Measurements from ENCODE around the gene OGT.

The OGT gene

GRCh38 chrX:71604141-71604540, 71.2 kb downstream of the OGT start:
- TF ChIP-seq, protein P1, sequence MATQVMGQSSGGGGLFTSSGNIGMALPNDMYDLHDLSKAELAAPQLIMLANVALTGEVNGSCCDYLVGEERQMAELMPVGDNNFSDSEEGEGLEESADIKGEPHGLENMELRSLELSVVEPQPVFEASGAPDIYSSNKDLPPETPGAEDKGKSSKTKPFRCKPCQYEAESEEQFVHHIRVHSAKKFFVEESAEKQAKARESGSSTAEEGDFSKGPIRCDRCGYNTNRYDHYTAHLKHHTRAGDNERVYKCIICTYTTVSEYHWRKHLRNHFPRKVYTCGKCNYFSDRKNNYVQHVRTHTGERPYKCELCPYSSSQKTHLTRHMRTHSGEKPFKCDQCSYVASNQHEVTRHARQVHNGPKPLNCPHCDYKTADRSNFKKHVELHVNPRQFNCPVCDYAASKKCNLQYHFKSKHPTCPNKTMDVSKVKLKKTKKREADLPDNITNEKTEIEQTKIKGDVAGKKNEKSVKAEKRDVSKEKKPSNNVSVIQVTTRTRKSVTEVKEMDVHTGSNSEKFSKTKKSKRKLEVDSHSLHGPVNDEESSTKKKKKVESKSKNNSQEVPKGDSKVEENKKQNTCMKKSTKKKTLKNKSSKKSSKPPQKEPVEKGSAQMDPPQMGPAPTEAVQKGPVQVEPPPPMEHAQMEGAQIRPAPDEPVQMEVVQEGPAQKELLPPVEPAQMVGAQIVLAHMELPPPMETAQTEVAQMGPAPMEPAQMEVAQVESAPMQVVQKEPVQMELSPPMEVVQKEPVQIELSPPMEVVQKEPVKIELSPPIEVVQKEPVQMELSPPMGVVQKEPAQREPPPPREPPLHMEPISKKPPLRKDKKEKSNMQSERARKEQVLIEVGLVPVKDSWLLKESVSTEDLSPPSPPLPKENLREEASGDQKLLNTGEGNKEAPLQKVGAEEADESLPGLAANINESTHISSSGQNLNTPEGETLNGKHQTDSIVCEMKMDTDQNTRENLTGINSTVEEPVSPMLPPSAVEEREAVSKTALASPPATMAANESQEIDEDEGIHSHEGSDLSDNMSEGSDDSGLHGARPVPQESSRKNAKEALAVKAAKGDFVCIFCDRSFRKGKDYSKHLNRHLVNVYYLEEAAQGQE (IDR thresholded peaks at IDR 0.05; ENCODE audit: insufficient replicate concordance, low read depth) = no peak
- no peak for TF ChIP-seq SPI1 (IDR thresholded peaks at IDR 0.05; ENCODE audit: borderline replicate concordance, low read depth)
- no peak for TF ChIP-seq POLR2AphosphoS5 (IDR thresholded peaks at IDR 0.05; ENCODE audit: low read depth)
- no peak for TF ChIP-seq GABPA (IDR thresholded peaks at IDR 0.05; ENCODE audit: low read depth)
- no peak for TF ChIP-seq CTCF (IDR thresholded peaks at IDR 0.05; ENCODE audit: insufficient read depth, low read length)
- Histone ChIP-seq H3K27me3 (ENCODE audit: insufficient read depth, poor library complexity, severe bottlenecking) (no peaks in the 10 kb centered on the region), H3K27ac (replicated peaks) (no peak overlapping the region), H3K4me3 (replicated peaks; ENCODE audit: insufficient read depth, low read length) (no peak overlapping the region)
- DNase-seq (ENCODE audit: low read depth in 1 of 2, low spot score in 1 of 2) = no peak

DNA sequence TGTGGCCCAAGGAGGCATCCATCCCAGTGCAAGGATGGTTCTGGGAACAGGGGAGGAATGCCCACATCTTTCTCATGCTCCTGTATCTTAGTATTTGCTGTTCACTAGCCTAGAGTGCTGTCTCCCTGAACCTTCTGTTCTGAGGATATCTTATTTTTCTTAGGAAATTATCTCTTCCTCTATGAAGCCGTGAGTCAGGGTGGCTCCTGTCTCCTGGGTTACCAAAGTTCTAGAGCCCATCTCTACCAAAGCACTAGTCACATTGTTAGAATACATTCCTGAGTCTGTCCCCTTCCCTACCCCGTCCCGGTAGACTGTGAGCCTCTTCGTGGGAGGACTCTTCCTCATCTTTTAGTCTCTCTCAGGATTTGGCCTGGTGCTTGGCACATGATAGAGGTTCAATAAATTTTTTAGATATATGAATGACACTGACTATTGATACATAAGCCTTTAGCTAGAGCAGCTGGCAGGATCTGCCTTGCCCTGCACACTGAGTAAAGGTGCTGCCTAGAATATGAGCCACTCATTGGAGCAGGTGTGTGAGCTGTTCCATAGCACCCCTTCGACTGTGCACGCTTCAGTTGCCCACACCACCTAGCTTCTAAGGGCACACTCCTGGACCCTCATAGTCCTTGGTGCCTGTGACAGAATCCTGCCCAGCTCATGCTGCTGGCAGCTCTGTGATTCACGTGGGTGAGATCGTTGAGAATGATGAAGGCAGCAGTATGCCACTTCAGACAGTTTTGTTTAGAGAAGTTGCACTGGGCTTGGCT, 72.1 kb downstream of the OGT start:
- no peaks in the 10 kb centered on the region for H3K27me3 ChIP-seq (ENCODE audit: insufficient read depth, poor library complexity, severe bottlenecking)
- TF ChIP-seq SPI1 (IDR thresholded peaks at IDR 0.05; ENCODE audit: borderline replicate concordance, low read depth) (no peak), GABPA (IDR thresholded peaks at IDR 0.05; ENCODE audit: low read depth) (no peak)
- no peak overlapping the region for H3K27ac ChIP-seq (replicated peaks)
- DNase-seq (ENCODE audit: low read depth in 1 of 2, low spot score in 1 of 2) = no peak
- H3K4me3 ChIP-seq (replicated peaks; ENCODE audit: insufficient read depth, low read length) = no peak overlapping the region

DNA sequence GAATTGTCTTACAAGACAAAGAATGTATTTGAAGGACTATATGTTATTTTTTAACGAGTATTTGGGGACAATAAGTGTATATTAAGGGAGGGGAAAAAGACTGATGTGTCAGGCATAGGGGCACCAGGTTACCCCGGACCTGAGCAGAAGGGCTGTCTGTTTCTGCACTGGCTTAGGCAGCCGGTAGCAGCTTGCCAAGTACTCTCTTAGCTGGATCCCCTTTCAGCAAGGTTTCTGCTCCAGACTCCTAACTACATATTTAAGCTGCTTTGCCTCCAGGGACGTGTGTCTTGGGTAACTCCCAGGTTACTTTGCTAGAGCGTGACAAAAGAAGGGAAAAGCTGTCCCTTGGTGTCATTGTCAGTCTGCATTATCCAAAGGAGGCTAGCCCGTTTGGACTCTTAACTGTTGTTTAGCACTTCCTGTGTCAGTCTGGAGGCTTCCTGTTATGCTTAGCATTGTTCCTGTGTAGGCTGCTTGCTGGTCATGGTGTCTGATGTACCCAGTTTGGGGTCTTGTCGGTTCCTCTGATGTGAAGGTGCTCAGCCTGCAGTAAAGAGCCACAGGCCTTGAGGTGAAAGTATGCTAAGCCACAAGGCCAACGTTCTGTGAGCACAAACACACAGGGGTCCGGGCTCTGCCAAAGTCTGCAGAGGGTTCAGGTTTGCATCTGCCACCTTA, 73.8 kb downstream of the OGT start:
- TF ChIP-seq POLR2AphosphoS5 (IDR thresholded peaks at IDR 0.05; ENCODE audit: low read depth) (no peak), GABPA (IDR thresholded peaks at IDR 0.05; ENCODE audit: low read depth) (no peak), CTCF (IDR thresholded peaks at IDR 0.05; ENCODE audit: insufficient read depth, low read length) (no peak), SPI1 (IDR thresholded peaks at IDR 0.05; ENCODE audit: borderline replicate concordance, low read depth) (no peak)
- TF ChIP-seq, protein P1 (IDR thresholded peaks at IDR 0.05; ENCODE audit: insufficient replicate concordance, low read depth) = no peak
- H3K27ac ChIP-seq (replicated peaks) = peak overlapping the region; percentile 4; the same call in 1 of the 2 replicates

GRCh38 chrX:71607488-71607887, 74.6 kb downstream of the OGT start:
- Histone ChIP-seq H3K4me3 (replicated peaks; ENCODE audit: insufficient read depth, low read length) (no peak overlapping the region), H3K27me3 (ENCODE audit: insufficient read depth, poor library complexity, severe bottlenecking) (no peaks in the 10 kb centered on the region), H3K27ac (replicated peaks) (no peak overlapping the region)
- TF ChIP-seq, protein P1 (IDR thresholded peaks at IDR 0.05; ENCODE audit: insufficient replicate concordance, low read depth) = no peak
- TF ChIP-seq CTCF (IDR thresholded peaks at IDR 0.05; ENCODE audit: insufficient read depth, low read length) = no peak
- no peak for TF ChIP-seq POLR2AphosphoS5 (IDR thresholded peaks at IDR 0.05; ENCODE audit: low read depth)
- TF ChIP-seq SPI1 (IDR thresholded peaks at IDR 0.05; ENCODE audit: borderline replicate concordance, low read depth) = no peak
- TF ChIP-seq GABPA (IDR thresholded peaks at IDR 0.05; ENCODE audit: low read depth) = no peak
- no peak for DNase-seq (ENCODE audit: low read depth in 1 of 2, low spot score in 1 of 2)

More for the DNA sequence above, 73.8 kb downstream of the OGT start:
- no peak for DNase-seq (ENCODE audit: low read depth in 1 of 2, low spot score in 1 of 2)
- Histone ChIP-seq H3K4me3 (replicated peaks; ENCODE audit: insufficient read depth, low read length) (no peak overlapping the region), H3K27me3 (ENCODE audit: insufficient read depth, poor library complexity, severe bottlenecking) (no peaks in the 10 kb centered on the region)

All from HL-60 (cell line).